ENCODE data around the gene ABHD17A. TPM values are rescaled to one million over a fixed set of nuclear protein-coding genes. Genes with fewer than 3 reads are reported as not detected.

The ABHD17A gene
- total and polyA plus RNA-seq, 9 of the 15 experiments (the other 6 are each of a cell fraction or from before 2014, with no cell fraction given) = 0.04 to 135 (median 21.8) TPM; not detected in 1

GRCh38 chr19:1863328-1863637 lies 22.0 kb downstream of the ABHD17A start, which contains the start of gene KLF16:
TSS of gene KLF16 (minus strand) at chr19:1863579. CDS start at chr19:1863497, 82 bp downstream.
- FAIRE-seq = no peak
- peaks cover 37 to 77% of the 10 kb centered on the region in 2 experiments for H3K4me1 ChIP-seq (replicated peaks in 1 of 2; ENCODE audit: control insufficient read depth in 2 of 2, insufficient read depth in 2 of 2, low read length in 2 of 2)
- CTCF ChIA-PET (ENCODE audit: low intra/inter-chr PET ratio) = no interaction called here
- no peak for DNase-seq (ENCODE audit: extremely low read depth in 1 of 4, low spot score in 3 of 4)
- no peaks in the 10 kb centered on the region for H3K9me3 ChIP-seq (replicated peaks; ENCODE audit: control insufficient read depth, insufficient read depth, low read depth, low read length)
- no TSS peak for BruUV-seq (replicated peaks)
- H3K79me2 ChIP-seq (ENCODE audit: control insufficient read depth, insufficient read depth, low read length) = peaks cover 55% of the 10 kb centered on the region
- no CpG with 5 or more reads among the region's 63 CpGs for WGBS (ENCODE audit: insufficient coverage, low coverage, missing lambda C conversion rate)
- peak within 1 kb of the TSS; percentile 83 for H3K4me2 ChIP-seq (ENCODE audit: insufficient read depth, low read length)
- peaks cover 28% of the 10 kb centered on the region for H4K20me1 ChIP-seq (replicated peaks; ENCODE audit: control insufficient read depth, insufficient read depth, low read length)
- POLR2A ChIA-PET = no interaction called here
- peak within 1 kb of the TSS; percentile 97 for H3K9ac ChIP-seq (ENCODE audit: insufficient read depth in 1 of 2, low read depth in 2 of 2, low read length in 2 of 2)
- in situ Hi-C loops (cut with MboI) = no loop called here
- peak within 1 kb of the TSS; percentile 99 for H3K27ac ChIP-seq (ENCODE audit: extremely low read depth, low read depth, low read length)
- H3K9me1 ChIP-seq (ENCODE audit: control insufficient read depth, insufficient read depth, low read length) = peaks cover 5% of the 10 kb centered on the region
- ATAC-seq = no peak
- intact Hi-C loops (cut with micrococcal nuclease) = loop anchor here (1.0 kb wide), 1 partner anchor 41 kb away; no protein-coding TSS in a partner anchor
- no peaks in the 10 kb centered on the region for H3K27me3 ChIP-seq (ENCODE audit: control insufficient read depth in 2 of 2, insufficient read depth in 2 of 2, low read length in 2 of 2)
- H3K36me3 ChIP-seq (ENCODE audit: control insufficient read depth, insufficient read depth, low read length) = no peaks in the 10 kb centered on the region; the same call in 2 of the 3 replicates
- peak within 1 kb of the TSS; percentile 95 for H3K4me3 ChIP-seq
- peak within 1 kb of the TSS; percentile 92 for H2AFZ ChIP-seq (ENCODE audit: low read depth, low read length)
- TF ChIP-seq ZNF445 (CRISPR knock-in tag; IDR thresholded peaks at IDR 0.05; ENCODE audit: low read depth) (no peak), POU5F1 (IDR thresholded peaks at IDR 0.05; ENCODE audit: borderline replicate concordance, low read depth, low read length, partially characterized antibody) (no peak), PHF8 (IDR thresholded peaks at IDR 0.05; ENCODE audit: borderline replicate concordance, low read length) (peak; percentile 53; the same call in 1 of the 2 replicates), FOXO4 (CRISPR knock-in tag; IDR thresholded peaks at IDR 0.05) (no peak), CGGBP1 (CRISPR knock-in tag; IDR thresholded peaks at IDR 0.05) (no peak), ARID4B (CRISPR knock-in tag; IDR thresholded peaks at IDR 0.05) (no peak), PRDM10 (IDR thresholded peaks at IDR 0.05; ENCODE audit: partially characterized antibody) (no peak), ZKSCAN8 (CRISPR knock-in tag; IDR thresholded peaks at IDR 0.05) (no peak)

Measured in K562 (cell line).